HepG2 (cell line): Measurements from ENCODE around the gene CA12. TPM values are rescaled to one million over a fixed set of nuclear protein-coding genes. Genes with fewer than 3 reads are reported as not detected.

Experiments used
- ATAC-seq: fragments of 200-7000 bp; cut with Tn5 transposase; 3 replicates; pipeline ENCODE4 v1.9.1; 2020; ENCODE audit warnings: mild to moderate bottlenecking, moderate library complexity
- BruUV-seq: library from RNA; stranded (reverse); fragments of 400-500 nt; replicated peaks from 2 replicates; lab custom pipeline; 2021; lab: Mats Ljungman, UMichigan
- CTCF ChIA-PET: fragments of 300-600 bp; formaldehyde crosslinking; extraction: SDS; loops from one replicate; lab custom pipeline; 2021; ENCODE audit warnings: low total read pairs, inconsistent platforms, low intra/inter-chr PET ratio; lab: Yijun Ruan, JAX
- POLR2A ChIA-PET: fragments of 350-600 bp; sonication (Branson Sonifier 250); formaldehyde crosslinking; loops from one replicate; lab custom pipeline; 2020; ENCODE audit warnings: antibody characterized with exemption, inconsistent platforms; lab: Yijun Ruan, JAX
- DNase-seq: peaks from one replicate; pipeline ENCODE4 v3.0.0-alpha.2; 2015; ENCODE audit warnings: low spot score
- FAIRE-seq: peaks from 3 replicates; lab custom pipeline; 2011; peaks lifted over from hg19 to GRCh38; lab: Jason Lieb, UNC
- H2AFZ ChIP-seq: one replicate; pipeline ENCODE4 v1.6.1; 2011; ENCODE audit warnings: low read length, inconsistent platforms
- H3K27ac ChIP-seq: fragments of 300-600 bp; 3 replicates; pipeline ENCODE4 v1.8.0; 2011; ENCODE audit warnings: mixed run types, mild to moderate bottlenecking, mixed read lengths, low read length, inconsistent platforms; ENCODE audit not compliant: insufficient read depth; ENCODE audit errors: extremely low read length
- H3K27me3 ChIP-seq, 2 experiments: fragments of 200-600 bp in 1 of 2; 2 replicates in 1 of 2; 3 replicates in 1 of 2; pipeline versions ENCODE4 v1.6.0 to v1.8.0; 2011; ENCODE audit warnings: low read length in 2 of 2, mild to moderate bottlenecking in 2 of 2, moderate library complexity in 2 of 2, inconsistent platforms in 1 of 2; ENCODE audit not compliant: insufficient read depth in 2 of 2, control insufficient read depth in 1 of 2
- H3K36me3 ChIP-seq, 2 experiments: fragments of 200-600 bp in 1 of 2; replicated peaks in 1 of 2; 2 replicates in 1 of 2; 3 replicates in 1 of 2; pipeline versions ENCODE4 v1.5.1 to v1.8.0; 2011; ENCODE audit warnings: low read length in 2 of 2, inconsistent platforms in 1 of 2; ENCODE audit not compliant: insufficient read depth in 2 of 2, control insufficient read depth in 1 of 2
- H3K4me1 ChIP-seq: 2 replicates; pipeline ENCODE4 v1.5.1; 2012; ENCODE audit warnings: low read length, inconsistent platforms; ENCODE audit not compliant: insufficient read depth
- H3K4me2 ChIP-seq: 2 replicates; pipeline ENCODE4 v1.6.0; 2011; ENCODE audit warnings: low read depth, low read length, inconsistent platforms
- H3K4me3 ChIP-seq, 3 experiments: fragments of 200-600 bp in 1 of 3; sonication (generic), shearing (Covaris generic) in 1 of 3; replicated peaks in 1 of 3; 2 replicates each; pipeline ENCODE4 v1.5.1; 2011 to 2016; ENCODE audit warnings: low read length in 3 of 3, inconsistent platforms in 2 of 3, low read depth in 2 of 3, mild to moderate bottlenecking in 2 of 3, control low read depth in 1 of 3, mixed read lengths in 1 of 3; ENCODE audit not compliant: insufficient read depth in 1 of 3
- H3K79me2 ChIP-seq: one replicate; pipeline ENCODE4 v1.6.1; 2011; ENCODE audit warnings: low read length, inconsistent platforms; ENCODE audit not compliant: insufficient read depth
- H3K9ac ChIP-seq: 2 replicates; pipeline ENCODE4 v1.6.0; 2011; ENCODE audit warnings: mild to moderate bottlenecking, low read depth, low read length, inconsistent platforms; ENCODE audit not compliant: insufficient read depth
- H3K9me3 ChIP-seq: 2 replicates; pipeline ENCODE4 v1.5.1; 2012; ENCODE audit warnings: mild to moderate bottlenecking, low read length
- H4K20me1 ChIP-seq: 2 replicates; pipeline ENCODE4 v1.6.0; 2011; ENCODE audit warnings: inconsistent platforms, mild to moderate bottlenecking, low read length, moderate library complexity; ENCODE audit not compliant: insufficient read depth
- HCFC1 ChIP-seq: fragments of 150-350 bp; IDR thresholded peaks from 2 replicates; pipeline ENCODE4 v1.6.1; 2014; ENCODE audit warnings: low read depth, low read length
- THAP8 ChIP-seq: sonication (generic); formaldehyde crosslinking; IDR thresholded peaks from 2 replicates; pipeline ENCODE4 v1.5.1; 2020; ENCODE audit warnings: missing genetic modification reagents, mild to moderate bottlenecking, borderline replicate concordance
- USF2 ChIP-seq, 2 experiments: sonication (generic) in 1 of 2; formaldehyde crosslinking in 1 of 2; IDR thresholded peaks; 2 replicates each; pipeline versions ENCODE4 v1.5.1 to v1.6.1; 2011 to 2020; ENCODE audit warnings: borderline replicate concordance in 1 of 2, low read depth in 1 of 2, low read length in 1 of 2, mild to moderate bottlenecking in 1 of 2, missing genetic modification reagents in 1 of 2, moderate library complexity in 1 of 2
- ZNF296 ChIP-seq: sonication (generic); formaldehyde crosslinking; conservative IDR thresholded peaks from 2 replicates; pipeline ENCODE4 v1.5.0; 2020; ENCODE audit warnings: mild to moderate bottlenecking, missing genetic modification reagents
- ZNF414 ChIP-seq: sonication (generic); formaldehyde crosslinking; IDR thresholded peaks from 2 replicates; pipeline ENCODE4 v1.5.0; 2020; ENCODE audit warnings: missing genetic modification reagents
- ZNF431 ChIP-seq: sonication (generic); formaldehyde crosslinking; IDR thresholded peaks from 2 replicates; pipeline ENCODE4 v1.9.0; 2022; ENCODE audit warnings: missing genetic modification reagents, low read depth, mild to moderate bottlenecking, borderline replicate concordance
- ZNF768 ChIP-seq: sonication (generic); formaldehyde crosslinking; IDR thresholded peaks from 2 replicates; pipeline ENCODE4 v1.4.0; 2020; ENCODE audit warnings: missing genetic modification reagents
- WGBS: methylation state at CpG from one replicate; pipeline ENCODE4 v1.1.6; 2017; ENCODE audit warnings: low lambda C conversion rate; 5-methylcytosine and 5-hydroxymethylcytosine counted together
- in situ Hi-C: cut with HindIII; loops from 2 replicates; pipeline ENCODE4 v1.10.0; 2017; ENCODE audit warnings: low pct_unique_long_range_greater_than_20kb; ENCODE audit not compliant: extremely low pct_ligation_motif_present
- intact Hi-C: fragments of 100-400 bp; cut with micrococcal nuclease; formaldehyde crosslinking; loops from one replicate; pipeline ENCODE4 v1.10.0; 2022; ENCODE audit not compliant: unreplicated experiment
- polyA plus RNA-seq, 8 experiments: library from polyadenylated mRNA; depleted of rRNA in 3 of 8; stranded (reverse) in 7 of 8; unstranded in 1 of 8; fragments of >200 nt; fragmentation: Illumina TruSeq in 4 of 8; extraction: Trizol in 4 of 8; gene quantifications; 2 replicates each; pipeline versions ENCODE4 v1.2.1 to v1.2.3, GENCODE V29; 2011 to 2016; ENCODE audit warnings: low read depth in 4 of 8, missing spikeins in 1 of 8, mixed read lengths in 1 of 8; ENCODE audit not compliant: insufficient read depth in 1 of 8
- total RNA-seq, 5 experiments: library from RNA; depleted of rRNA; stranded (reverse); fragments of >200 nt; fragmentation: Illumina TruSeq; extraction: Trizol; gene quantifications; 2 replicates each; pipeline ENCODE4 v1.2.3, GENCODE V29; 2016; ENCODE audit warnings: low read depth in 1 of 5

CA12 gene
- total and polyA plus RNA-seq, 2 of the 13 experiments (the other 11 are each of a cell fraction or from before 2014, with no cell fraction given), result 0.07 to 0.20 TPM

- DNase-seq (no peak), ATAC-seq (no peak), FAIRE-seq (no peak)
- BruUV-seq, result no TSS peak
- POLR2A ChIA-PET, result no interaction called here
- Histone ChIP-seq H3K27me3 (peaks cover 4 to 17% of the 10 kb centered on the region in 2 experiments; a peak in 3 of 5 replicates), H3K4me1 (peaks cover 13% of the 10 kb centered on the region), H3K79me2 (no peaks in the 10 kb centered on the region), H3K9ac (no peak overlapping the region), H4K20me1 (no peaks in the 10 kb centered on the region), H3K4me2 (no peak overlapping the region), H3K4me3 (no peak overlapping the region), H3K27ac (no peak overlapping the region), H3K9me3 (no peaks in the 10 kb centered on the region), H2AFZ (no peak overlapping the region), H3K36me3 (no peaks in the 10 kb centered on the region)
- in situ Hi-C loops, result loop anchor here (25.0 kb wide), 2 partner anchors 247 to 622 kb away; partner anchors contain the start of gene RPS27L
- intact Hi-C loops, result no loop called here
- no peak for TF ChIP-seq THAP8 (CRISPR knock-in tag)
- no peak for TF ChIP-seq ZNF414 (CRISPR knock-in tag)
- TF ChIP-seq ZNF768, result no peak
- no peak for TF ChIP-seq HCFC1
- TF ChIP-seq USF2 (IDR thresholded peaks at IDR 0.05; ENCODE audit: low read depth, low read length), result no peak
- no peak for TF ChIP-seq USF2 (CRISPR knock-in tag; IDR thresholded peaks at IDR 0.05; ENCODE audit: borderline replicate concordance)
- no peak for TF ChIP-seq ZNF296
- TF ChIP-seq ZNF431, result no peak
- WGBS, result 60% methylated on average over 5 of the region's 5 CpGs
- CTCF ChIA-PET, result no interaction called here
Measured at GRCh38 chr15:63409179-63409578, 27.5 kb upstream of the CA12 start.
